SK-N-SH treated with all-trans-retinoic acid at 6 μM for 48 hours (cell line): ENCODE measurements around the gene ADH1C.

Experiments used
- TCF4 ChIP-seq: fragments of 250-450 bp; sonication (Bioruptor Pico); IDR thresholded peaks from 2 replicates; pipeline ENCODE4 v1.8.0; 2021; ENCODE audit warnings: mild to moderate bottlenecking, moderate library complexity, borderline replicate concordance
- ZNF565 ChIP-seq: fragments of 450-650 bp; formaldehyde crosslinking; conservative IDR thresholded peaks from 2 replicates; pipeline ENCODE4 v1.5.0; 2020; ENCODE audit warnings: low read depth, mild to moderate bottlenecking, moderate library complexity
- TF ChIP-seq, protein P1 (sequence below): fragments of 250-450 bp; sonication (Bioruptor Pico); IDR thresholded peaks from 2 replicates; pipeline ENCODE4 v1.8.0; 2020; ENCODE audit warnings: mild to moderate bottlenecking, moderate library complexity, borderline replicate concordance

DNA sequence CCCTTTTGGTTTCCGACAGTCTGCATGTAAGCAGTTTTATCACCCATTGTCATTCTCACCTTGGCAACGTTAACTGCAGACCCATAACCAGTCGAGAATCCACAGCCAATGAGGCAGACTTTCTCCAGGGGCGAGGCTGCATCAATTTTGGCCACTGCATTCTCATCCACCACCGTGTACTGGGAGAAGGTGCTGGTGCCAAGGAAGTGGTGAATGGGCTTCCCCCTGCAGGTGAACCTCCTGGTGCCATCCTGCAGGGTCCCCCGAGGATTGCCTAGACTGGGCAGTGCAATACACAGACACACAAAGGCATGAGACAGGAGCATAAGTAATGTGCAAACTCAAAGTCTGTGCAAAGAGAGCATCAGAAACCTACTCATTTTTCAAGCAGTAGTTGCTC, 36.7 kb downstream of the ADH1C start:
- TF ChIP-seq ZNF565 (no peak), TCF4 (CRISPR knock-in tag) (no peak)
- TF ChIP-seq, protein P1, sequence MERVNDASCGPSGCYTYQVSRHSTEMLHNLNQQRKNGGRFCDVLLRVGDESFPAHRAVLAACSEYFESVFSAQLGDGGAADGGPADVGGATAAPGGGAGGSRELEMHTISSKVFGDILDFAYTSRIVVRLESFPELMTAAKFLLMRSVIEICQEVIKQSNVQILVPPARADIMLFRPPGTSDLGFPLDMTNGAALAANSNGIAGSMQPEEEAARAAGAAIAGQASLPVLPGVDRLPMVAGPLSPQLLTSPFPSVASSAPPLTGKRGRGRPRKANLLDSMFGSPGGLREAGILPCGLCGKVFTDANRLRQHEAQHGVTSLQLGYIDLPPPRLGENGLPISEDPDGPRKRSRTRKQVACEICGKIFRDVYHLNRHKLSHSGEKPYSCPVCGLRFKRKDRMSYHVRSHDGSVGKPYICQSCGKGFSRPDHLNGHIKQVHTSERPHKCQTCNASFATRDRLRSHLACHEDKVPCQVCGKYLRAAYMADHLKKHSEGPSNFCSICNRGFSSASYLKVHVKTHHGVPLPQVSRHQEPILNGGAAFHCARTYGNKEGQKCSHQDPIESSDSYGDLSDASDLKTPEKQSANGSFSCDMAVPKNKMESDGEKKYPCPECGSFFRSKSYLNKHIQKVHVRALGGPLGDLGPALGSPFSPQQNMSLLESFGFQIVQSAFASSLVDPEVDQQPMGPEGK, result no peak
